H9 (cell line): ENCODE measurements around the gene ENO3. TPM values are rescaled to one million over a fixed set of nuclear protein-coding genes. Genes with fewer than 3 reads are reported as not detected.

Experiments used
- DNase-seq: peaks from one replicate; pipeline ENCODE4 v3.0.0-alpha.2; 2017
- H2AFZ ChIP-seq: one replicate; pipeline ENCODE4 v1.6.1; 2013; ENCODE audit warnings: mild to moderate bottlenecking, low read length, control low read depth, moderate library complexity
- H2AK5ac ChIP-seq: 2 replicates; pipeline ENCODE4 v1.6.1; 2013; ENCODE audit warnings: low read length, control low read depth, mixed read lengths; ENCODE audit not compliant: insufficient read length
- H2BK120ac ChIP-seq: one replicate; pipeline ENCODE4 v1.6.1; 2013; ENCODE audit warnings: low read depth, mild to moderate bottlenecking, low read length, control low read depth, inconsistent platforms; ENCODE audit not compliant: poor library complexity, severe bottlenecking
- H2BK12ac ChIP-seq: 2 replicates; pipeline ENCODE4 v1.6.1; 2013; ENCODE audit warnings: low read length, control low read depth, mixed read lengths, low read depth; ENCODE audit not compliant: insufficient read length
- H2BK15ac ChIP-seq: 2 replicates; pipeline ENCODE4 v1.6.1; 2013; ENCODE audit warnings: low read depth, low read length, control low read depth
- H2BK20ac ChIP-seq: one replicate; pipeline ENCODE4 v1.6.1; 2013; ENCODE audit warnings: low read depth, mild to moderate bottlenecking, low read length, control low read depth, inconsistent platforms; ENCODE audit not compliant: poor library complexity, severe bottlenecking
- H2BK5ac ChIP-seq: 2 replicates; pipeline ENCODE4 v1.6.1; 2013; ENCODE audit warnings: low read length, control low read depth, mixed read lengths; ENCODE audit not compliant: insufficient read length
- H3K14ac ChIP-seq: 2 replicates; pipeline ENCODE4 v1.6.1; 2013; ENCODE audit warnings: low read length, control low read depth; ENCODE audit not compliant: insufficient read depth
- H3K18ac ChIP-seq: 2 replicates; pipeline ENCODE4 v1.6.1; 2013; ENCODE audit warnings: low read depth, mild to moderate bottlenecking, mixed read lengths, low read length, control low read depth; ENCODE audit not compliant: insufficient read length
- H3K23ac ChIP-seq: 2 replicates; pipeline ENCODE4 v1.6.1; 2013; ENCODE audit warnings: low read length, control low read depth, mixed read lengths, low read depth; ENCODE audit not compliant: insufficient read length
- H3K23me2 ChIP-seq: 2 replicates; pipeline ENCODE4 v1.6.1; 2013; ENCODE audit warnings: low read depth, mild to moderate bottlenecking, mixed read lengths, low read length, control low read depth; ENCODE audit not compliant: insufficient read length, poor library complexity, severe bottlenecking
- H3K27ac ChIP-seq: 2 replicates; pipeline ENCODE4 v1.5.1; 2013; ENCODE audit warnings: low read length, control low read depth, mixed read lengths, low read depth; ENCODE audit not compliant: insufficient read length
- H3K27me3 ChIP-seq: 2 replicates; pipeline ENCODE4 v1.6.1; 2013; ENCODE audit warnings: low read length, control low read depth, inconsistent platforms; ENCODE audit not compliant: insufficient read depth
- H3K4ac ChIP-seq: 2 replicates; pipeline ENCODE4 v1.6.1; 2013; ENCODE audit warnings: low read depth, mild to moderate bottlenecking, control low read depth, inconsistent platforms, low read length, moderate library complexity
- H3K4me1 ChIP-seq: 2 replicates; pipeline ENCODE4 v1.6.1; 2013; ENCODE audit warnings: low read length, control low read depth, inconsistent platforms; ENCODE audit not compliant: insufficient read depth
- H3K4me2 ChIP-seq: 2 replicates; pipeline ENCODE4 v1.6.1; 2013; ENCODE audit warnings: low read length, control low read depth, mixed read lengths; ENCODE audit not compliant: insufficient read length, insufficient read depth
- H3K56ac ChIP-seq: 2 replicates; pipeline ENCODE4 v1.6.1; 2013; ENCODE audit warnings: low read depth, mild to moderate bottlenecking, mixed read lengths, low read length, control low read depth; ENCODE audit not compliant: insufficient read length
- H3K79me1 ChIP-seq: 2 replicates; pipeline ENCODE4 v1.6.1; 2013; ENCODE audit warnings: low read depth, mild to moderate bottlenecking, moderate library complexity, low read length, control low read depth, inconsistent platforms; ENCODE audit not compliant: insufficient read depth, poor library complexity, severe bottlenecking
- H3K79me2 ChIP-seq: 2 replicates; pipeline ENCODE4 v1.6.1; 2013; ENCODE audit warnings: low read length, control low read depth, inconsistent platforms; ENCODE audit not compliant: insufficient read depth
- H3K9ac ChIP-seq: 2 replicates; pipeline ENCODE4 v1.6.1; 2013; ENCODE audit warnings: low read length, control low read depth, mixed read lengths; ENCODE audit not compliant: insufficient read length; ENCODE audit errors: extremely low read depth
- H3K9me3 ChIP-seq: one replicate; pipeline ENCODE4 v1.6.1; 2013; ENCODE audit warnings: low read depth, low read length, inconsistent platforms; ENCODE audit not compliant: control insufficient read depth
- H3T11ph ChIP-seq: one replicate; pipeline ENCODE4 v1.6.1; 2013; ENCODE audit warnings: mild to moderate bottlenecking, low read length, control low read depth, inconsistent platforms
- H4K20me1 ChIP-seq: one replicate; pipeline ENCODE4 v1.6.1; 2013; ENCODE audit not compliant: control insufficient read depth, insufficient read length, insufficient read depth
- H4K5ac ChIP-seq: 2 replicates; pipeline ENCODE4 v1.6.1; 2013; ENCODE audit warnings: low read depth, mild to moderate bottlenecking, mixed read lengths, low read length, control low read depth; ENCODE audit not compliant: insufficient read length
- H4K8ac ChIP-seq: replicated peaks from 2 replicates; pipeline ENCODE4 v1.6.1; 2013; ENCODE audit warnings: low read length, control low read depth, mixed read lengths, low read depth; ENCODE audit not compliant: insufficient read length
- H4K91ac ChIP-seq: 2 replicates; pipeline ENCODE4 v1.6.1; 2013; ENCODE audit warnings: low read depth, mild to moderate bottlenecking, moderate library complexity, mixed read lengths, low read length, control low read depth; ENCODE audit not compliant: insufficient read length
- H3K27ac Mint-ChIP-seq, 3 experiments: 2 replicates in 2 of 3; 3 replicates in 1 of 3; pipeline ENCODE4 v1.8.0; 2020 to 2021; ENCODE audit warnings: mixed read lengths in 3 of 3, mild to moderate bottlenecking in 1 of 3, moderate library complexity in 1 of 3
- H3K27me3 Mint-ChIP-seq: 2 replicates; pipeline ENCODE4 v1.8.0; 2021; ENCODE audit warnings: low read depth, mild to moderate bottlenecking, moderate library complexity, mixed read lengths
- H3K36me3 Mint-ChIP-seq, 3 experiments: 2 replicates in 2 of 3; 3 replicates in 1 of 3; pipeline ENCODE4 v1.8.0; 2020 to 2021; ENCODE audit warnings: low read depth in 3 of 3, mixed read lengths in 3 of 3; ENCODE audit not compliant: insufficient read depth in 1 of 3
- H3K4me1 Mint-ChIP-seq, 2 experiments: 2 replicates each; pipeline ENCODE4 v1.8.0; 2020; ENCODE audit warnings: mixed read lengths in 2 of 2
- H3K4me3 Mint-ChIP-seq, 2 experiments: 2 replicates in 1 of 2; 3 replicates in 1 of 2; pipeline ENCODE4 v1.8.0; 2020 to 2021; ENCODE audit warnings: mild to moderate bottlenecking in 2 of 2, mixed read lengths in 2 of 2, moderate library complexity in 1 of 2
- H3K9me3 Mint-ChIP-seq, 2 experiments: 2 replicates in 1 of 2; 3 replicates in 1 of 2; pipeline ENCODE4 v1.8.0; 2020; ENCODE audit warnings: mild to moderate bottlenecking in 2 of 2, mixed read lengths in 2 of 2, moderate library complexity in 1 of 2
- CTCF ChIP-seq: fragments of 200-600 bp; sonication (generic); conservative IDR thresholded peaks from 3 replicates; pipeline ENCODE4 v1.8.0; 2021; ENCODE audit warnings: antibody characterized with exemption, mild to moderate bottlenecking
- WGBS: extraction: QIAGEN DNeasy Blood & Tissue Kit; methylation state at CpG from one replicate; pipeline ENCODE4 v1.1.7; 2013; ENCODE audit warnings: missing lambda C conversion rate, low lambda C conversion rate, mixed read lengths; ENCODE audit not compliant: insufficient read length; ENCODE audit errors: extremely low coverage; 5-methylcytosine and 5-hydroxymethylcytosine counted together
- total RNA-seq: library from RNA; stranded (reverse); gene quantifications from 2 replicates; pipeline ENCODE4 v1.2.1, GENCODE V29; 2021

Gene ENO3
- total RNA-seq, 1 experiment from 2014 or later = 25.4 TPM

- no peaks in the 10 kb centered on the region for H3K9me3 Mint-ChIP-seq
These were observed 43.2 kb downstream of the ENO3 start for GRCh38 chr17:4994081-4994595.

More at GRCh38 chr17:4994081-4994595, 43.2 kb downstream of the ENO3 start:
- Histone ChIP-seq H3K4me1 (peaks cover 2% of the 10 kb centered on the region), H2BK5ac (no peak overlapping the region), H3K23ac (no peak overlapping the region), H3K56ac (no peak overlapping the region), H4K5ac (no peak overlapping the region), H3K18ac (no peak overlapping the region), H3T11ph (no peak overlapping the region), H2BK15ac (no peak overlapping the region), H3K79me1 (no peaks in the 10 kb centered on the region), H3K9me3 (no peaks in the 10 kb centered on the region), H3K14ac (no peak overlapping the region), H3K4ac (no peak overlapping the region), H2BK20ac (no peak overlapping the region), H4K20me1 (no peaks in the 10 kb centered on the region), H3K4me2 (no peak overlapping the region), H2BK120ac (no peak overlapping the region), H2BK12ac (no peak overlapping the region), H3K27ac (no peak overlapping the region), H3K79me2 (peaks cover 2% of the 10 kb centered on the region; the same call in 1 of the 2 replicates), H3K27me3 (peaks cover 1% of the 10 kb centered on the region; the same call in 1 of the 2 replicates), H4K8ac (no peak overlapping the region), H2AK5ac (no peak overlapping the region), H2AFZ (no peak overlapping the region), H3K23me2 (peaks cover 14% of the 10 kb centered on the region), H3K9ac (no peak overlapping the region), H4K91ac (no peak overlapping the region)
- no CpG with 5 or more reads among the region's 6 CpGs for WGBS
- no peak for DNase-seq
- Mint-ChIP-seq H3K4me3 (no peak overlapping the region), H3K27ac (no peak overlapping the region), H3K27me3 (peaks cover 42% of the 10 kb centered on the region), H3K36me3 (no peaks in the 10 kb centered on the region; a peak in 1 of 7 replicates), H3K4me1 (peaks cover 4 to 8% of the 10 kb centered on the region in 2 experiments)
- no peak for TF ChIP-seq CTCF
